GM21529 (cell line): ENCODE data around the gene GLIPR1.
"Not testable (repeated sequence)": the region's sequence is repeated elsewhere in the genome, so short reads cannot be mapped to it uniquely, and the experiment has no call there.

Source experiments
- ATAC-seq: cut with Tn5 transposase; IDR thresholded peaks from one replicate; pipeline ENCODE4 v1.9.1; 2021; ENCODE audit not compliant: unreplicated experiment

The GLIPR1 gene

DNA sequence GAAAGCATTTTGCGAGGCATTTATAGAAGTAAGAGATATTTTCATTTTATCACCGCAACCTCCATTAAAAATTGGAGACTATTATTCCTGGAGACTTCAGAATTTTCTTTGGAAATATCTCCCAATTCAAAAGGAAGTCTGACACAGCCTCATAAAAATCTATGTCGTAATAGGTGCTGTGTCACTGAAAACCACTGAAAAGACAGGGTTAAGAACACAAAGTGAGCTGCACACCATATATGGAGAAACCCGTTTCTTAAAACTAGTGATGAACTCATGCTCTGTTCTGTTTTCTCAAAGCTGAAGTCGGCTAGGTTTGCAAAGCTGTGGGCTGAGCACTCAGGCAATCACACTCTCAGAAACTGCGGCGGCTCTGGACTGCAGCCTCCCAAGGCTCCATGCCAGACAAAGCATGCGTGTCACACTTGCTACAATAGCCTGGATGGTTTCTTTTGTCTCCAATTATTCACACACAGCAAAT lies at the start of gene GLIPR1:
TSS of gene GLIPR1 (plus strand) at position 287 of the 481 bp plus-strand sequence. CDS start at position 413, 126 bp downstream.
- peak; percentile 91 for ATAC-seq

DNA sequence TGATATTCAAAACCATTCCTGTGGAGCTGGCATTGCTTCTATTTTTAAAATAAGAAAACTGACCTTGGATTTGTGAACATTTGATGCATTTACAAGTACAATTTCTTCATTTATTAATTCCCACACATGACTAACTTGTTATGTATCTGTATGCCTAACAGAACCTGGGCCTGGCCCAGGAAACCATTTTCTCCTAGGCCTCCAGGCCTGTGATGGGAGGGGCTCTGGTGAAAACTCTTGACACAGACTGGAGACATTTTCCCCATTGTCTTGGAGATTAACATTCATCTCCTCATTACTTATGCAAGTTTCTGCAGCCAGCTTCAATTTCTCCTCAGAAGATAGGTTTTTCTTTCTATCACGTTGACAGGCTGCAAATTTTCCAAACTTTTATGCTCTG lies 47.6 kb upstream of the GLIPR1 start:
- ATAC-seq = no peak

DNA sequence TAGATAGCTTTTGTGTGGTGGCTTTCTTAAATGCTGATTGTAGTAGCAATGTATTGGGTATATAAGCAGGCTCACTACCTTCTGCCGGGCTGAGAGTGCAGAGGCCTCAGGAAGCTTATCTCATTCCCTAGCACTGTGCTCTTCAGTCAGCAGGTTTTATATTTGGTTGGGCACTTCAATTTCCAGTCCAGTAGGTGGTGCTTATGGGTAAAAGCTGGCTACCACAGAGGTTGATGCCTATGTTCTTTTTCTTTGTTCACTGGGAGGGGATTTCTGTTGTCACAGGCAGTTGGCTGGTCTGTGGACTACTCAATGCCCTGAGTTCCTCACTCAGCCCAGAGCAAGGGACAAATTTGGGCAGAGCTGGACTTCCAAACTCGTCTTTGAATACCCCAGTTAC lies 43.0 kb upstream of the GLIPR1 start:
- ATAC-seq = peak; percentile 78

DNA sequence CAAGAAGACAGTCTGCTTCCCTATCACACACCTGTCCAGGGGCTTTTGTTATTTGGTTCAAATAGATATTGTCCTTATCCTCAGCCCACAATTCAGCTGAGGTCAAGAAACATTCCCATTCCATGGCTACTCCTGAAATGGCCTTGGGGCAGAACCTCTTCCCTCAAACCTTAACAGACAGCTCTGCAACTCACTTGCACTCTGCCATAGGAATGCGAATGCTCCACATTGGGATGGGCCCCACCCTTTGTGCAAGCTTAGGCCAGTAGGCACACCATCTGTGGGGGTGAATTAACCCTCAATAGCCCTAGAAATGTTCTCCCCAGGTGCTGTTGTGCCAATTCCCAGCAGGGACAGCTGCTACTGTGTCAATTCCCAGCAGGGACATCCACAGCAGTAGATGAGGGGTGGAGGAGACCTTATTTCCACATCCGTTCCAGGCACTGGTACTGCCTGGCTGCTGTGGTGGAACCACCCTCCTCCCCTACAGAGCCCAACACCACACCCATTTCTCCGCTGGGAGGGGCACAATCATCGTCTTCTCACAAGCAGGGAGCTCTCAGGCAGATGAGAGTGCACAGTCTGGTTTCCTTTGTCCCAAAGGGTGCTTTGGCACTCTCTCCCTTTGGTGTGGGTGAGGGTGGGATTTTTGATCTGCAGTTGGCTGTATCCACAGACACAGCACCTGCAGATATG lies 42.3 kb upstream of the GLIPR1 start:
- ATAC-seq = no peak

DNA sequence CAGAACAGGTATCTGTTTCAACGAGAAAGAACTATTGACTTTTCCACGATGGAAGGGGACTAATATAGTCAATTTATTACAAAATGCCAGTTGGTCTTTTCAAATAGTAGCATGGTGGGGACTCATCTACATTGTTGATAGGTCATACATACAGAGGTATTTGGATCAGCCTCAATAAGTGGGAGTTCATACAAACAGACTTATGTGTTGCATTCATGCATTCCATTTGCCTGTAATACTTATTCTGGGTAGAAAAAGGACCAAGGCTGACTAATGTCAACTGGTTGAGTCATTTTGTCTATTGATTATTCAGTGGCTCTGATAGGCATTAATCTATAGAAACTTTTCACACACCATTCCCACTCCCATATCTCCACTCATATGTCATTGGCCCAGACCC lies 41.5 kb upstream of the GLIPR1 start:
- ATAC-seq = no peak

DNA sequence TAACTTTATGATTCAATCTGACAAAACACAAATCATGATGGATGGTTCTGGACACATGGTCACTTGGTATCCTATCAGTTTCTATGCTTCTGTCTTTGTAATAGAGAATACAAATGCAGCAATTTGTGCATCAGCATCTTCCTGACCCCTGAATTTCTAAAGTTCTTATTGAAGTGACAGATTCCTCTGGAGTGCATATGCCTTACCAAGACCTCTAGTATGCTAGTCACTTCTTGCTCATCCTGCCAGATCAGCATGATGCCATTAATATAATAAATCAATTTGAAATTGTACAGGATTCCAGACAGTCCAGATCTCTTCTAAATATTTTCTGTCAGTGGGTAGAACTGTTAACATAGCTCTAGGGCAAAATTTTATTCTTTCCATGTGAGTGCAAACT lies 40.6 kb upstream of the GLIPR1 start:
- no peak for ATAC-seq

DNA sequence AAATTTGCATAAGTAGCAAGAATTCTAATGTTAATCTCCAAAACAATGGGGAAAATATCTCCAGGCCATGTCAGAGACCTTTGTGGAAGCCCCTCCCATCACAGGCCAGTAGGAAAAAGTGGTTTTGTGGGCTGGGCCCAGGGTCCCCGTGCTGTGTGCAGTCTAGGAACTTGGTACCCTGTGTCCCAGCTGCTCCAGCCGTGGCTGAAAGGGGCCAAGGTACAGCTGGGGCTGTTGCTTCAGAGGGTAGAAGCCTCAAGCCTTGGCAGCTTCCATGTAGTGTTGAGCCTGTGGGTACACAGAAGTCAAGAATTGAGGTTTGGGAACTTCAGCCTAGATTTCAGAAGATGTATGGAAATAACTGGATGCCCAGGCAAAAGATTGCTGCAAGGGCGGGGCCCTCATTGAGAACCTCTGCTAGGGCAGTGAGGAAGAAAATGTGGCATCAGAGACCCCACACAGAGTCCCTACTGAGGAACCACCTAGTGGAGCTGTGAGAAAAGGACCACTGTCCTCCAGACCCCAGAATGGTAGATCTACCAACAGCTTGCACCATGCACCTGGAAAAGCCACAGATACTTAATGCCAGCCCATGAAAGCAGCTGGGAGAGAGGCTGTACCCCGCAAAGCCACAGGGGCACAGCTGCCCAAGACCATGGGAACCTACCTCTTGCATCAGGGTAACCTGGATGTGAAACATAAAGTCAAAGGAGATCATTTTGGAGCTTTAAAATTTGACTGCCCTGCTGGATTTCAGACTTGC lies 38.7 kb upstream of the GLIPR1 start:
- ATAC-seq = not testable (repeated sequence)

DNA sequence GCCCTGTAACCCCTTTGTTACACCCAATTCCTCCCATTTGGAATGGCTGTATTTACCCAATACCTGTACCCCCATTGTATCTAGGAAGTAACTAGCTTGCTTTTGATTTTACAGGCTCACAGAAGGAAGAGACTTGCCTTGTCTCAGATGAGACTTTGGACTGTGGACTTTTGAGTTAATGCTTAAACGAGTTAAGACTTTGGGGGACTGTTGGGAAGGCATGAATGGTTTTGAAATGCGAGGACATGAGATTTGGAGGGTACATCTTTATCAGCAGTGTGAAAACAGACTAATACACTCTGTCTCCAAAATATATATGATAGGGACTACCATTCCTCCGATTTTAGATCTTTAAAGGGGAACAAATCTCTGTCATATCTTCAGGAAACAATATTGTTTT lies 38.1 kb upstream of the GLIPR1 start:
- not testable (repeated sequence) for ATAC-seq

DNA sequence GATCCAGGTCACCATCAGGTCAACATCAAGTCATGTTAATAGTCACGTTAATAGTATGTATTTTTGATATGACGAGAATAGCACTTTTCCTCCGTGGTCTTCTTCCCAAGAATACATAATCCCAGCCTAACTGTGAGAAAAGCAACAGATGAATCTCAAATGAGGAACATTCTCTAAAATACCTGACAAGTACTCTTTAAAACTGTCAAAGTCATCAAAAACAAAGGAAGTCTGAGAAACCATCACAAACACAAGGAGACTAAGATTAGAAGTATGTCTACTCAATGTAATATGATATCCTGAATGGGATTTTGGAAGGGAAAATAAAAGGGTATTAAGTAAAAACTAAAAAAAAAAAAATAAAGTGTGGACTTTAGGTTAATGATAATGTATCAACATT lies 36.8 kb upstream of the GLIPR1 start:
- ATAC-seq = no peak

DNA sequence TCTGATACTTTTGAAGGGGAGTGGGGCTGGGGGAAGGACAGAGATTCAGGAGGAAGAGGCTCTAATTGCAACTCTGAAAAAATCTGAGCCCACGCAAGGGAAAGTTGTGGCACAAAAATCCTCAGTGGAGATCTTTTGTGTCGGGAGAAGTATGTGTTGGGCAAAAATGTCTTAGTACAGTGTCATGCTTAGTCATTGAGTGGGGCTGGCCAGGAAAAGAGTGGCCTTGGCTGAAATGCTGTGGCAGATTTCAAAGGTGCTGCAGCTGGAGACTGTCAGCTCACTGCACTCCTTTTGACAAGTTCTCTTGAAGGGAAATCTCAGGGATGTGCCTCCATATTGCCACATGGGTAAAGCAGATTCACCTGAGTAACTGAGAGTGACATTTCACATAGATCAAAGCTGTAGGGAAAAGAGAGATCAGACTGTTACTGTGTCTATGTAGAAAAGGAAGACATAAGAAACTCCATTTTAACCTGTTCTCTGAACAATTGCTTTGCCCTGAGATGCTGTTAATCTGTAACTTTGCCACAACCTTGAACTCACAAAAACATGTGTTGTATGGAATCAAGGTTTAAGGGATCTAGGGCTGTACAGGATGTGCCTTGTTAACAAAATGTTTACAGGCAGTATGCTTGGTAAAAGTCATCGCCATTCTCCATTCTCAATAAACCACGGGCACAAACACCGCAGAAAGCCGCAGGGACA lies 36.0 kb upstream of the GLIPR1 start:
- ATAC-seq = no peak

DNA sequence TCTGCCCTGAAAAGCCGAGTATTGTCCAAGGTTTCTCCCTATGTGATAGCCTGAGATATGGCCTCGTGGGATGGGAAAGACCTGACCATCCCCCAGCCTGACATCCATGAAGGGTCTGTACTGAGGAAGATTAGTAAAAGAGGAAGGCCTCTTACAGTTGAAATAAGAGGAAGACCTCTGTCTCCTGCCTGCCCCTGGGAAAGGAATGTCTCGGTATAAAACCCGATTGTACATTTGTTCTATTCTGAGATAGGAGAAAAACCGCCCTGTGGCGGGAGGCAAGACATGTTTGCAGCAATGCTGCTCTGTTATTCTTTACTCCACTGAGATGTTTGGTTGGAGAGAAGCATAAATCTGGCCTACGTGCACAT lies 35.4 kb upstream of the GLIPR1 start:
- not testable (repeated sequence) for ATAC-seq

DNA sequence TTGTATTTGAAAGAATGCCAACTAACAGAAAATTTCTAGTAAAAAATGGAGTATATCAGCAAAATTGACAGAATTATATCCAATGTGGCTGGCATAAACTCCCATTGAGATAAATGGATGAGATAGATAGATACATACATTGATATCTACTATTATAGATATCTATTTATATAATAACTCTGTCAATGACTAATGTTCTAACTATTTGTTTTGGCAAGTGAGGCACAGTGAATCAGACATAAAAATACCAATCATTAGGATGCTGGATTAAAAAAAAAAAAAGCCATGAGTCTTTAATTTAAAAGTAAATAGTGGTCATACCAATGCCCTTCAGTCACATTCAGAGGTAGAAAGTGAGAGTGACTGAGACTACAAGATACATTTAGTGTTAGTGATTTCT lies 33.7 kb upstream of the GLIPR1 start:
- no peak for ATAC-seq

DNA sequence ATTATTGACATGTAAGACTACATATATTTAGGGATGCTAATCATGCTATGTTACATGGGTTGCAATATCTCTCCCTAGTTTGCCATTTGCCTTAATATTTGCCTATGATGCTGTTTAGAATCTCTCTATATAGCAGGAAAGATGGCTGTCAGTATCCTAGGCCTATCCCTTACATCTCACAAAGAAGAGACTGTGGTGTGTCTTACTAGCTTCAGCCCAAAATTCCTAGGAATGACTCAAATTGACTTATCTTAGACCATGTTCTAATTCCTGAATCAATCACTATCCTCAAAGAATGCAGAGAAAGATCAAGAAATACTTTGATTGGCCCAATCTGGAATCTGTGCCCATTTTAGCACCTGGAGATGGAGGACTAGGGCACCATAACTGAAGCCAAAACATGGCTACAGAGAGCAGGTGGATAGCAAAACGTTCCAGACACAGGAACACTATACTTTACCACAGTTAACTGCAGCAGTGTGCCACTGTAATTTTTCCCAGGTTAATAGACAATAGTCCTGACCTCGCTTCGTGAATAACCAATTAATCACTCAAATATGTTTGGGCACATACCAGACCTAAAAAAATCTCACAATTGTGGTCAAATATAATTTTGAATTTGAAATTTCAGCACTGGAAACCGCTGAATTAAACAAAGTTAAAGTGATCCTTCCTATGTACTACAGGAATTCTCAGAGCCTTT lies 32.7 kb upstream of the GLIPR1 start:
- ATAC-seq = no peak

DNA sequence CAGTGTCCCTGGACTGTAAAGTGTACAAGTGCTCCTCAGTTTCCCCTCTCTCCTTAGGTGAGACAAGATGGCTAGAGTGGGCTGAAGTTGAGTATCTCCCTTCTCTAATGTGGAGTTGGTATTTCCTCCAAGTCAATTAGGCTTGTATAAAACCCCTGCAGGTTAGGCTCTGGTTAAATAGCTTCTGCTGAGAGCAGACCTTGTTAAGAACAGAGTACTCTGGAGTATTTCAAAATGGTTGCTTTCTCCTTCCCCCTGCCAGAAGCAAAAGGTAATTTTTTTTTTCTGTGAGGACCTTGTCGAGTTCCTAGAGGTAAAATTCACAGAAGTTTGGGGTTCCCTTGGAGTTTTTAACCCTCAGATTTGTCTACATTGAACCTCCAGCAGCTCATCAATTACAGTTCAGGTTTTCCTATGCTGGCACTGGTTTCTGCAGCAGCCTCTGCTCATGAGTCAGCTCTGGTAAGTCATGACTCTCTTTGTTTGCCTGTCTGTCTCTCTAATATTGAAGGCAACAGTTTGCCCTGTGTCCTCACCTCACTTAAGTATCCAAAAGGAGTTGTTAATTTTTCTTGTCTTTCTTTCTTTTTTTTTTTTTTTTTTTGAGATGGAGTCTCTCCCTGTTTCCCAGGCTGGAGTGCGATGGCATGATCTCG lies 27.8 kb upstream of the GLIPR1 start:
- no peak for ATAC-seq

DNA sequence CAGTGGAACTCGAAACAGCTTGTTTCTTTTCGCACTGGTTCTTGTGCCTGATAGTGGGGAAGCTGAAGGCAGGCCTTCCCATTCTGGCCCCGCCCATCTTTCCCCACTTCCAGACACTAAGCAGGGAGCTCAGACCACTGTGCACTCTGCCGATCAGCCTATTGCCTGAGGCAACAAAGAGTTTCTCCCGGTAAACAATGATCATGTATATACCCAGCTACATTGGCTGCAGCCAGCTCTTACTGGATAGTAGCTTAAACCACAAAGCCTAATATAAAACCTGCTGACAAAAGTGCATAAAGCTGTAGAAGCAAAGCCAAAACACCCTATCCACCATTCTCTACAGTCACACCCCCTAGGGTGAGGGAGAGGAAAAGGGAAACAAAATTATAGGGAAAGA lies 24.7 kb upstream of the GLIPR1 start:
- ATAC-seq = no peak

DNA sequence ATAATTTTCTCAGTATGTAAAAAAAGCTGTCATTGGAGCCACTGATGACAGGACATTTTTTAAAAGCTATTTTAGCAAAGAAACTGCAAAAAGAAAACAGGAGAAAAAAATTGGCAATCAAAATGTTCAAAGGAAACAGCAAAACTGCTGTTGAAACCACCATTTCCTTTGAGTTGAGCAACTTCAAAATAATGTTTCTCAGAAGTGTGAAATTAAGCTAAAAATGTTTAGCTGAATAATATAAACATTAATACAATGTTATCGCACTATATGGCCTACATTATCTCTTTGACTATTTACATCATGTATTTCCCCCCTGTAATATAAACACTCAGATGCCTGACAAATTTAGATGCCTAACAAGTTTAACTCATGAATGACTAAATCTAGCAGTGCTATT lies 23.4 kb upstream of the GLIPR1 start:
- no peak for ATAC-seq

DNA sequence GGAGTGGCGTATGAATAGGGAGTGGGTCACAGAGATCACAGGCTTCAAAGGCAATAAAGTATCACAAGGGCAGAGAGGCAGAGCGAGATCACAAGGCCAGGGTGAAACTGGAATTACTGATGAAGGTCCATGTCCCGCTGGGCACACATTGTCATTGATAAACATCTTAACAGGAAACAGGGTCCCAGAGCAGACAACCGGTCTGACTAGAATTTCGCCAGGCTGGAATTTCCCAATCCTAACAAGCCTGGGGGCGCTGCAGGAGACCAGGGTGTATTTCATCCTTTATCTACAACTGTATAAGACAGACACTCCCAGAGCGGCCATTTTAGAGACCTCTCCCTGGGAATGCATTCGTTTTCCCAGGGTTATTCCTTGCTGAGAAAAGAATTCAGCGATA lies 22.7 kb upstream of the GLIPR1 start:
- ATAC-seq = not testable (repeated sequence)

DNA sequence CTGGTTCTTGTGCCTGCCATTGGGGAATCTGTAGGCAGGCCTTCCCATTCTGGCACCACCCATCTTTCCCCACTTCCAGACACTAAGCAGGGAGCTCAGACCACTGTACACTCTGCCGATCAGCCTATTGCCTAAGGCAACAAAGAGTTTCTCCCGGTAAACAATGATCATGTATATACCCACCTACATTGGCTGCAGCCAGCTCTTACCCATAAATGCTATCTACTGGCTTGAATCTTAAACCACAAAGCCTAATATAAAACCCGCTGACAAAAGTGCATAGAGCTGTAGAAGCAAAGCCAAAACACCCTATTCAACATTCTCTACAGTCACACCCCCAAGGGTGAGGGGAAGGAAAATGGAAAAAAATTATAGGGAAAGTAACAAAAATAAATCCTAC lies 20.8 kb upstream of the GLIPR1 start:
- ATAC-seq = no peak

DNA sequence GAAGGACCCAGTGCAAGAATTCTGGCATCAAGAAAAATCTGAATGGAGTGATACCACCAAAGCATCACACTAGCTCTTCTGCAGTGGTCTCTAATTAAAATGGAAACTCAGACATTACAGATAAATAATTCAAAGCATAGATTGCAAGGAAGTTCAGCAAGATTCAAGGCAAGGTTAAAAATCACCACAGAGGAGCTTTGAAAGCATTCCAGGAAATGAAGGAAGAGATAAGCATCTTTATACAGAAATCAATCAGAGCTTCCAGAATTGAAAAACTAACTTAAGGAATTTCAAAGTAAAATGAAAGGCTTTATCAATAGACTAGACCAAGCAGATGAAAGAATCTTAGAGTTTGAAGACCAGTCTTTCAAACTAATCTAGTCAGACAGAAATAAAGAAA lies 20.4 kb upstream of the GLIPR1 start:
- ATAC-seq = no peak
